ENCODE data around the gene GSDMA.

The GSDMA gene

GRCh38 chr17:39949028-39949427, 13.8 kb upstream of the GSDMA start:
- ChIA-PET POLR2A (no interaction called here), CTCF (no interaction called here)
- peaks cover 3% of the 10 kb centered on the region for H3K4me1 ChIP-seq (ENCODE audit: control insufficient read depth, insufficient read depth, low read length)
- H3K9me3 ChIP-seq (ENCODE audit: control insufficient read depth, insufficient read depth, low read depth, low read length), result no peaks in the 10 kb centered on the region
- TF ChIP-seq ZBTB7A (tag by site-specific recombination; IDR thresholded peaks at IDR 0.05; ENCODE audit: low read depth) (no peak), ZNF677 (tag by site-specific recombination; IDR thresholded peaks at IDR 0.05) (no peak), ZNF48 (tag by site-specific recombination; IDR thresholded peaks at IDR 0.05) (no peak), AEBP2 (tag by site-specific recombination; IDR thresholded peaks at IDR 0.05; ENCODE audit: borderline replicate concordance) (no peak), ZNF2 (tag by site-specific recombination; IDR thresholded peaks at IDR 0.05) (no peak), ZBTB11 (tag by site-specific recombination; conservative IDR thresholded peaks at IDR 0.05; ENCODE audit: low read depth) (no peak)
- H3K27ac ChIP-seq (ENCODE audit: extremely low read depth, low read depth, low read length), result no peak overlapping the region
- H3K36me3 ChIP-seq (ENCODE audit: control insufficient read depth in 2 of 2, insufficient read depth in 1 of 2, low read length in 2 of 2), result no peaks in the 10 kb centered on the region
- H3K4me3 ChIP-seq (ENCODE audit: low read depth, low read length), result no peak overlapping the region

- ChIA-PET CTCF (interaction anchor here (0.9 to 5.7 kb wide), 4 partner anchors 12 to 30 kb away, joined by 3 to 35 read pairs (median 3); partner anchors contain the start of gene PSMD3), POLR2A (interaction anchor here (1.1 kb wide), 1 partner anchor 12 kb away, joined by 3 read pairs; no protein-coding TSS in a partner anchor)
These were observed 11.9 kb upstream of the GSDMA start for GRCh38 chr17:39950871-39951348.

More at GRCh38 chr17:39950871-39951348, 11.9 kb upstream of the GSDMA start:
- Histone ChIP-seq H3K27ac (ENCODE audit: extremely low read depth, low read depth, low read length) (no peak overlapping the region), H3K4me3 (ENCODE audit: low read depth, low read length) (no peak overlapping the region), H3K36me3 (ENCODE audit: control insufficient read depth in 2 of 2, insufficient read depth in 1 of 2, low read length in 2 of 2) (no peaks in the 10 kb centered on the region), H3K4me1 (ENCODE audit: control insufficient read depth, insufficient read depth, low read length) (peaks cover 3% of the 10 kb centered on the region), H3K9me3 (ENCODE audit: control insufficient read depth, insufficient read depth, low read depth, low read length) (no peaks in the 10 kb centered on the region)
- TF ChIP-seq ZBTB20 (tag by site-specific recombination; IDR thresholded peaks at IDR 0.05) (no peak), KLF17 (tag by site-specific recombination; IDR thresholded peaks at IDR 0.05) (0 out of 2 replicates have a peak, but pooled peaks have one; percentile 31), ZNF843 (tag by site-specific recombination; IDR thresholded peaks at IDR 0.05) (no peak), ZSCAN23 (tag by site-specific recombination; IDR thresholded peaks at IDR 0.05) (no peak), KLF16 (tag by site-specific recombination; IDR thresholded peaks at IDR 0.05) (no peak), PRDM10 (tag by site-specific recombination; IDR thresholded peaks at IDR 0.05) (peak; percentile 39; the same call in 1 of the 2 replicates), ZNF776 (tag by site-specific recombination; IDR thresholded peaks at IDR 0.05; ENCODE audit: borderline replicate concordance) (no peak), WT1 (tag by site-specific recombination; IDR thresholded peaks at IDR 0.05) (peak; percentile 64), ZNF398 (tag by site-specific recombination; IDR thresholded peaks at IDR 0.05) (peak; percentile 73), ZNF10 (tag by site-specific recombination; IDR thresholded peaks at IDR 0.05) (no peak), ZNF692 (tag by site-specific recombination; IDR thresholded peaks at IDR 0.05) (no peak), KLF1 (tag by site-specific recombination; IDR thresholded peaks at IDR 0.05) (peak; percentile 61), GLIS1 (tag by site-specific recombination; IDR thresholded peaks at IDR 0.05) (peak; percentile 14; the same call in 1 of the 2 replicates)
